ENCODE results near the gene RAB3GAP2.
A peak's percentile ranks its signal among the peaks of the same experiment; 100 is the strongest.

The RAB3GAP2 gene

GRCh38 chr1:220188538-220188937 is 83.7 kb downstream of the RAB3GAP2 start:
- H3K4me3 ChIP-seq (ENCODE audit: low read depth, low read length): no peak overlapping the region
- TF ChIP-seq CTCF (IDR thresholded peaks at IDR 0.05; ENCODE audit: low read depth, low read length): no peak
- in situ Hi-C loops (cut with HindIII; ENCODE audit: low sequenced_read_pairs): no loop called here
- no peak for DNase-seq (ENCODE audit: low read depth, low spot score)

- TF ChIP-seq CTCF (IDR thresholded peaks at IDR 0.05; ENCODE audit: low read depth, low read length): no peak
- in situ Hi-C loops (cut with HindIII; ENCODE audit: low sequenced_read_pairs): no loop called here
- no peak for DNase-seq (ENCODE audit: low read depth, low spot score)
- H3K4me3 ChIP-seq (ENCODE audit: low read depth, low read length): no peak overlapping the region
Measured at GRCh38 chr1:220186752-220187151, 85.5 kb downstream of the RAB3GAP2 start.

DNA sequence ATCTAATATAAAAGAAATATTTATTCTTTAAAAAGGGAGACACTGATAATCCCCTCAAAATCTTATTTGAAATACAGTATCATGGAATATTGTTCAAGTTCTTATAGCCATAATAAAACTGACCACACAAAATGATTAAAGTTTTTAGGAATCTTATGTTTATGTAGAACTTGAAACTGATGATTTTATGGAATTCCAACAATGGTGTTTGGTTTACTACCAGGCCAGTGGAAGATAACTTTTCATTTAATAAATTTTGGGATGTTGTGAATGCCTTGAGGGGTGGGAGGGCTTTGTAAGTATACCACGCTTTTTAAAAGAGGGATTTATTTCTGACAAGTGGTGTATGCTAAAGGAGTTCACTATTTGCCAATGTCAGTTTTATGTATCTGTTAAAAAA is 87.7 kb downstream of the RAB3GAP2 start:
- in situ Hi-C loops (cut with HindIII; ENCODE audit: low sequenced_read_pairs): no loop called here
- H3K4me3 ChIP-seq (ENCODE audit: low read depth, low read length): no peak overlapping the region
- no peak for DNase-seq (ENCODE audit: low read depth, low spot score)
- TF ChIP-seq CTCF (IDR thresholded peaks at IDR 0.05; ENCODE audit: low read depth, low read length): no peak

DNA sequence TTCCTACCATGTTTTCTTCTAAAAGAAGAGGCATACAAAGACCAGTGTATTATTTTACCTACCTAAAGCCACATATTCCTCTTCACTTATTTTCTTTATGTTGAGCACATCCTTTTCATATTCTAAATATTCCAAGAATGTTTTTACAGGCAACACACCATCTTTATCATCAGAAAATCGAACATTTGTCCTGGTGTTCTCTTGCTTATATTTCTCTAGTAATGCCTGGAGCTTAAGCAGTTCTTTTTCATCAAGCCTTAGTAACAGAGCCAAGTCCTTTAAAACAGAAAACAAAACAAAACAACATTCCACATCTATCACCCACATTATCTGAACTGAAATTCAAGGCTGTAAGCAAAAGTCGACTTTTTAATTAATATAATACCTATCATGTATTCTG is 89.6 kb downstream of the RAB3GAP2 start:
- DNase-seq (ENCODE audit: low read depth, low spot score): peak; percentile 38
- in situ Hi-C loops (cut with HindIII; ENCODE audit: low sequenced_read_pairs): no loop called here
- no peak overlapping the region for H3K4me3 ChIP-seq (ENCODE audit: low read depth, low read length)
- no peak for TF ChIP-seq CTCF (IDR thresholded peaks at IDR 0.05; ENCODE audit: low read depth, low read length)

GRCh38 chr1:220182111-220182510 is 90.1 kb downstream of the RAB3GAP2 start:
- DNase-seq (ENCODE audit: low read depth, low spot score): no peak
- H3K4me3 ChIP-seq (ENCODE audit: low read depth, low read length): no peak overlapping the region
- in situ Hi-C loops (cut with HindIII; ENCODE audit: low sequenced_read_pairs): no loop called here
- no peak for TF ChIP-seq CTCF (IDR thresholded peaks at IDR 0.05; ENCODE audit: low read depth, low read length)

DNA sequence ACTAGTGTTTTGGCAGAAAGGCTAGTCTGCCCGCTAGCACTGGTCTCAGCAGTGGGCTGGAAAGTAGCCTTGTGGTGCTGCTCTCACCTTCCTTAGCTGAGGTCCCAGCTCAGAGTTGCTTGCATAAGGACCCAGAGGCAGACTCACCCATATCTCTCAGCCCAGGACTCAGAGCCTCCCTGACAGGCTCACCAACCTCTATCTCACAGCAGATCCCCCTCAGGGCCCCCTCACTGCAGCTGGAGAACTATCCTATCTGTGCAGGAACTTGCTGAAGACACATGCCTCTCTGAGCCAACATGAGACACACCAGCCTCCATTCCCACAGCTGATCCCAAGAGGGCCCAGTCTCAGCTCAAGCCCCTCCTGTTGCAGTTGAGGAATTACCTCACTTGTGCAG is 95.7 kb downstream of the RAB3GAP2 start:
- no peak for DNase-seq (ENCODE audit: low read depth, low spot score)
- in situ Hi-C loops (cut with HindIII; ENCODE audit: low sequenced_read_pairs): no loop called here

More for the DNA sequence above, 95.7 kb downstream of the RAB3GAP2 start:
- TF ChIP-seq CTCF (IDR thresholded peaks at IDR 0.05; ENCODE audit: low read depth, low read length): no peak
- H3K4me3 ChIP-seq (ENCODE audit: low read depth, low read length): no peak overlapping the region

Measured in astrocyte of the spinal cord (primary cell).